ENCODE measurements around the gene CDK6. TPM values are rescaled to one million over a fixed set of nuclear protein-coding genes. Genes with fewer than 3 reads are reported as not detected.

CDK6 gene
- total and polyA plus RNA-seq, 4 donors: 3.3 to 35.0 (median 12.0) TPM

GRCh38 chr7:92823042-92823441 is 13.3 kb downstream of the CDK6 start:
- WGBS: 92% methylated on average over 1 of the region's 1 CpG
- no peak overlapping the region for H3K9ac ChIP-seq (ENCODE audit: low read depth in 1 of 2, low read length in 2 of 2)

DNA sequence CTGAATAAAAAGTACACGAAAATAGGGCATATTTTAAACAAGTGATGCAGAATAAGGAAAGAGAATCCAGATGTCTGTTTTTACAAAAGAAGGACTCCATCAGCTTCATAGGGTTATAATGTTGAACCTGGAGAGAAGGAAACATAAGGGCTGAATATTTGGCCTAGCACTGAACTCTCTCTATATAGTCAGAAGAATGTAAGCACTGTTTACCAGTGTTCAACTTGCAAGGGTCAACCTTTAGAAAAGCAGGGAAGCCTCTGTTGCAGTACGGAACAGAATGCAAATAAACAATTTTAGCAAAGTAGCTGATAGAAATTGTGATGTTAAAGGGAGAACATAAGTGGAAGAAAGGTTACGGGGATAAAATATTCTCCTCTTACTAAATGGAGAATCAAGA is 16.2 kb downstream of the CDK6 start:
- 92% methylated on average over 3 of the region's 3 CpGs for WGBS
- Histone ChIP-seq H3K9me3 (ENCODE audit: control insufficient read depth in 4 of 4, low read length in 3 of 4) (peaks cover 0 to 1% (median 0%) of the 10 kb centered on the region in 4 donors), H3K36me3 (ENCODE audit: control insufficient read depth in 4 of 4, insufficient read depth in 3 of 4, low read depth in 1 of 4, low read length in 3 of 4) (no peaks in the 10 kb centered on the region), H3K27me3 (ENCODE audit: control insufficient read depth in 4 of 4, insufficient read depth in 4 of 4, low read length in 3 of 4) (no peaks in the 10 kb centered on the region), H3K4me1 (ENCODE audit: control insufficient read depth in 4 of 4, insufficient read depth in 4 of 4, low read length in 3 of 4) (no peaks in the 10 kb centered on the region), H3K4me3 (ENCODE audit: low read depth in 1 of 3, low read length in 3 of 3) (no peak overlapping the region), H3K9ac (ENCODE audit: low read depth in 1 of 2, low read length in 2 of 2) (no peak overlapping the region), H3K27ac (ENCODE audit: low read depth in 1 of 2, low read length in 2 of 2) (no peak overlapping the region)
- no peak for TF ChIP-seq EGR1 (IDR thresholded peaks at IDR 0.05; ENCODE audit: low read depth in 2 of 2)
- no peak for TF ChIP-seq NR2F2 (IDR thresholded peaks at IDR 0.05)
- no peak for TF ChIP-seq TAF1 (conservative IDR thresholded peaks at IDR 0.05)
- TF ChIP-seq SP1 (IDR thresholded peaks at IDR 0.05): no peak
- TF ChIP-seq RXRA (IDR thresholded peaks at IDR 0.05): no peak
- no peak for TF ChIP-seq RAD21 (IDR thresholded peaks at IDR 0.05)
- no peak for TF ChIP-seq REST (IDR thresholded peaks at IDR 0.05)
- no peak for TF ChIP-seq JUND (IDR thresholded peaks at IDR 0.05)
- no peak for TF ChIP-seq YY1 (IDR thresholded peaks at IDR 0.05)
- TF ChIP-seq, protein P1, sequence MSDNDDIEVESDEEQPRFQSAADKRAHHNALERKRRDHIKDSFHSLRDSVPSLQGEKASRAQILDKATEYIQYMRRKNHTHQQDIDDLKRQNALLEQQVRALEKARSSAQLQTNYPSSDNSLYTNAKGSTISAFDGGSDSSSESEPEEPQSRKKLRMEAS (IDR thresholded peaks at IDR 0.05): no peak
- no peak for TF ChIP-seq HNF4A (conservative IDR thresholded peaks at IDR 0.05)
- no peak for TF ChIP-seq HNF4G (IDR thresholded peaks at IDR 0.05)
- TF ChIP-seq FOXA1 (IDR thresholded peaks at IDR 0.05): no peak
- TF ChIP-seq GABPA (IDR thresholded peaks at IDR 0.05 in 1 of 2, conservative IDR thresholded peaks at IDR 0.05 in 1 of 2): no peak
- TF ChIP-seq CTCF (IDR thresholded peaks at IDR 0.05; ENCODE audit: low read depth, low read length, missing input control): no peak
- no peak for DNase-seq (ENCODE audit: low spot score)

More at GRCh38 chr7:92823042-92823441, 13.3 kb downstream of the CDK6 start:
- no peaks in the 10 kb centered on the region for H3K36me3 ChIP-seq (ENCODE audit: control insufficient read depth in 4 of 4, insufficient read depth in 3 of 4, low read depth in 1 of 4, low read length in 3 of 4)
- DNase-seq (ENCODE audit: low spot score): no peak
- peaks cover 0 to 3% (median 2%) of the 10 kb centered on the region in 4 donors for H3K4me1 ChIP-seq (ENCODE audit: control insufficient read depth in 4 of 4, insufficient read depth in 4 of 4, low read length in 3 of 4)
- H3K27ac ChIP-seq (ENCODE audit: low read depth in 1 of 2, low read length in 2 of 2): no peak overlapping the region
- TF ChIP-seq FOXA2 (IDR thresholded peaks at IDR 0.05) (no peak), HNF4G (IDR thresholded peaks at IDR 0.05) (no peak), RXRA (IDR thresholded peaks at IDR 0.05) (no peak), YY1 (IDR thresholded peaks at IDR 0.05) (no peak), ATF3 (IDR thresholded peaks at IDR 0.05) (no peak), GABPA (IDR thresholded peaks at IDR 0.05 in 1 of 2, conservative IDR thresholded peaks at IDR 0.05 in 1 of 2) (no peak), NR2F2 (IDR thresholded peaks at IDR 0.05) (no peak), RAD21 (IDR thresholded peaks at IDR 0.05) (no peak), TAF1 (conservative IDR thresholded peaks at IDR 0.05) (no peak)
- TF ChIP-seq, protein P2, sequence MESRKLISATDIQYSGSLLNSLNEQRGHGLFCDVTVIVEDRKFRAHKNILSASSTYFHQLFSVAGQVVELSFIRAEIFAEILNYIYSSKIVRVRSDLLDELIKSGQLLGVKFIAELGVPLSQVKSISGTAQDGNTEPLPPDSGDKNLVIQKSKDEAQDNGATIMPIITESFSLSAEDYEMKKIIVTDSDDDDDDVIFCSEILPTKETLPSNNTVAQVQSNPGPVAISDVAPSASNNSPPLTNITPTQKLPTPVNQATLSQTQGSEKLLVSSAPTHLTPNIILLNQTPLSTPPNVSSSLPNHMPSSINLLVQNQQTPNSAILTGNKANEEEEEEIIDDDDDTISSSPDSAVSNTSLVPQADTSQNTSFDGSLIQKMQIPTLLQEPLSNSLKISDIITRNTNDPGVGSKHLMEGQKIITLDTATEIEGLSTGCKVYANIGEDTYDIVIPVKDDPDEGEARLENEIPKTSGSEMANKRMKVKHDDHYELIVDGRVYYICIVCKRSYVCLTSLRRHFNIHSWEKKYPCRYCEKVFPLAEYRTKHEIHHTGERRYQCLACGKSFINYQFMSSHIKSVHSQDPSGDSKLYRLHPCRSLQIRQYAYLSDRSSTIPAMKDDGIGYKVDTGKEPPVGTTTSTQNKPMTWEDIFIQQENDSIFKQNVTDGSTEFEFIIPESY (IDR thresholded peaks at IDR 0.05): no peak
- TF ChIP-seq, protein P1 (IDR thresholded peaks at IDR 0.05): no peak
- no peaks in the 10 kb centered on the region for H3K9me3 ChIP-seq (ENCODE audit: control insufficient read depth in 4 of 4, low read length in 3 of 4)
- H3K27me3 ChIP-seq (ENCODE audit: control insufficient read depth in 4 of 4, insufficient read depth in 4 of 4, low read length in 3 of 4): no peaks in the 10 kb centered on the region
- no peak overlapping the region for H3K4me3 ChIP-seq (ENCODE audit: low read depth in 1 of 3, low read length in 3 of 3)

All from liver (tissue), 9 donors.